RKO (cell line): ENCODE data around the gene ALDH8A1.
"Not testable (repeated sequence)": the region's sequence is repeated elsewhere in the genome, so short reads cannot be mapped to it uniquely, and the experiment has no call there.

Experiments used
- DNase-seq: peaks from one replicate; pipeline ENCODE4 v3.0.0-alpha.2; 2016; ENCODE audit warnings: low spot score

ALDH8A1 gene

GRCh38 chr6:134909701-134910592 lies 40.0 kb downstream of the ALDH8A1 start:
- DNase-seq, result no peak

DNA sequence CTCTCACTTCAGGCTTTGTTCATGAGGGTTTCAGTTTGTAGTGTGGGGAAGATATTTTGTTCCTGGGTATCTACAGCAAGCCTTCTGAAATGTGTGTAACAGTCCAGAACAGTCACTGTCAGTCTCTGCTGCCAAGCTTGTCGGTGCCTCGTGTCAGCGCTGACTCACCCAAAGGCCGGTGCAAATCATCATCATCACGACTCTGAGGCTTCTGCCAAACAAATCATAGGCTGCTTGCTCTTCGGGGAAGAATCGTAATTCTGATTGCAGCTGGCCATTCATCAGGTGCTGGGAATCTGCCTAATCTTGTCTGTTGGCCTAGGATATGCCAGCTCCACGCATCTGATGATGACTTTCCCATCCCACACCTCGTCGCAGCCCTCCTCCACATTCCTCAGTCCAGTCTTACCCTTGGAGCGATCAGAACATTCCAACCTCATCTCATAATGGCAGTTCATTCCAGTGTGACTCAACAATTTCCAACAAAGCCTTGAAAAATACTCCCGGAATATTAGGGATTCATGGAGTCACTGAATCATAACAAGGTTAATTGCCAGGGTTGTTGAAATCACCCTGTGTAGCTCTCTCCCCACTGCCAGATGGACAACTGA lies 40.9 kb downstream of the ALDH8A1 start:
- peak; percentile 94 for DNase-seq

DNA sequence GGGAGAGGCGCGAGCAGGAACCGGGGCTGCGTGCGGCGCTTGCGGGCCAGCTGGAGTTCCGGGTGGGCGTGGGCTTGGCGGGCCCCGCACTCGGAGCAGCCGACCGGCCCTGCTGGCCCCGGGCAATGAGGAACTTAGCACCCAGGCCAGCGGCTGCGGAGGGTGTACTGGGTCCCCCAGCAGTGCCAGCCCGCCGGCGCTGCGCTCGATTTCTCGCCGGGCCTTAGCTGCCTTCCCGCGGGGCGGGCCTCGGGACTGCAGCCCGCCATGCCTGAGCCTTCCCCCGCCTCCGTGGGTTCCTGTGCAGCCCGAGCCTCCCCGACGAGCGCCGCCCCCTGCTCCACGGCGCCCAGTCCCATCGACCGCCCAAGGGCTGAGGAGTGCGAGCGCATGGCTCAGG lies 45.2 kb downstream of the ALDH8A1 start:
- DNase-seq, result not testable (repeated sequence)

DNA sequence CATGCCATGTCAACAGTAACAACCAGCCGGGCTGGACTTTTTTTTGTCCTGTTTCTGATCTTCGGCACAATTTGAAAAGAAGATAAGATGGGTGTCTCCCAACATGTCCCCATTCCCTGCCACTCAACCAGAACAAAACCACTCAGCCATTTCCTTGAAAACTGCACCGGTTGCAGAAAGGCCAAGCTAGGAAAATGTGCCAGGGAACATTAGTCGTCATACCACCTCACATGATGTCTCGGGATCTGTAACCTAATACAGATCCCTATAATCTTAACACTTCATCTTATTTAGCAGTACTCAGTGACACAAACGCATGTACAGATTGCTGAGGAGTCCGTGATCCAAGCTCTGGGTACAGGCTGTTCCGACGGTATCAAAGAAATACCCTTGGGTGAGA lies 46.5 kb downstream of the ALDH8A1 start:
- DNase-seq, result no peak

DNA sequence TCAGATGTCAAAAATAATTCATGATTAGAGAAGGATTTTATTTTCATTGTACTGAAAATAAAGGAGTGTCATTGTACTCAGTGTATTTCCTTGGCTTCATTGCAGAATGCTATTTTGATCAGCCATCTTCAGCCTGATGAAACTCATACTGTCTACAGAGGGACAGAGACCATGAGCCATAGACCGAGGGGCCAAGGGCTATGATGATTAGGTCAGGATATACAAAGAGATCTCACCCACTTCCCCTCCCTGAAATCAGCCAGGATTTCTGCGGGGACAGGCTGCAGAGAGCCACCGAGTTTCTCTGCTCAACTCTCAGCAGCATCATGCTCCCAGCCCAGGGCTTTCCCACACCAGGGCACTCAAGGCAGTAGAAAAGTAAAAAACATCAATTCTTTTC lies 47.0 kb downstream of the ALDH8A1 start:
- DNase-seq, result no peak

DNA sequence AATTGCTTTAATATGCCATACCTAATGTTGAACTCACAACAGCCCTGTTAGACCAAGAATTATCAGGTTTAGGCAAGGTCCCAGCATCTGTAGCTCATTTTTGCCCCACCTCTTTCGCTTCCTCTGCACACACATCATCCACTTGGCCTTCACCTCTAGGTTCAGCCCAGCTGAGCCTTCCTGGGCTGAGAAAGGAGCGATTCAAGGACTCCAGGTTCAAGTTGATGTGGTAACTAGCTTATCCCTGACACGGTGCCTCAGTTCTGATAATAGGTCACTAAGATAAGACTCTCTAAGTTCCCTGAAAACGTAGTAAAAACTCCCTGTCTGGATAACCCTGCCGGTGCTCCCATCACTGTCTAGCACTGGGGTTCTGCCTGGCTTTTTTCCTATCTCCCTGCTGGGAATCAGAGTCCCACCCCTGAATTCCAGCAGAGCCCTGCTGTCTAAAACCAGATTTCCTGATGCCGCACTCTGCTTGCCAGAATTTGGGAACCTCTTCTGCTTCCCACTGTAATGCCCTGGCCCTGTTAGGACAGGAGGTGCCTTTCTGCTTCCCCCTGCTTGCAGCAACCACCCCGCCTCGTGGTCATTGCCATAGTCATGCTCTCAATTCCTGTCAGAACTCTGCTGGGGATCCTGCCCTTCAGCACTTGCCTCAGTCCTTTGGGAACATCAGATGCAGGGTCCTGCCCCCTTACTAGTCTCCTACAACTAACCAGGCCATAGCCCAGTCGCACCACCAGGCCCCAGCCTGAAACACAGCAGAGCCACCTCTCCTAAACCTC lies 47.6 kb downstream of the ALDH8A1 start:
- DNase-seq, result peak; percentile 5

GRCh38 chr6:134898575-134898974 lies 51.3 kb downstream of the ALDH8A1 start:
- no peak for DNase-seq

DNA sequence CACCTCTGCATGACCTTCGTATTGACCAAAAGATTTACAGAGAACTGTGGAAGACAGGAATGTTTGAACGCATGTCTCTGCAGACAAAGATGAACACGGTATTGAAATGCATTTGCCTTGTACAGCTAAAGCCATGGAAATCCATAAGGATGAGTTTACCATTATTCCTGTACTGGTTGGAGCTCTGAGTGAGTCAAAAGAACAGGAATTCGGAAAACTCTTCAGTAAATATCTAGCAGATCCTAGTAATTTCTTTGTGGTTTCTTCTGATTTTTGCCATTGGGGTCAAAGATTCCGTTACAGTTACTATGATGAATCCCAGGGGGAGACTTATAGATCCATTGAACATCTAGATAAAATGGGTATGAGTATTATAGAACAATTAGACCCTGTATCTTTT lies 51.7 kb downstream of the ALDH8A1 start:
- not testable (repeated sequence) for DNase-seq

DNA sequence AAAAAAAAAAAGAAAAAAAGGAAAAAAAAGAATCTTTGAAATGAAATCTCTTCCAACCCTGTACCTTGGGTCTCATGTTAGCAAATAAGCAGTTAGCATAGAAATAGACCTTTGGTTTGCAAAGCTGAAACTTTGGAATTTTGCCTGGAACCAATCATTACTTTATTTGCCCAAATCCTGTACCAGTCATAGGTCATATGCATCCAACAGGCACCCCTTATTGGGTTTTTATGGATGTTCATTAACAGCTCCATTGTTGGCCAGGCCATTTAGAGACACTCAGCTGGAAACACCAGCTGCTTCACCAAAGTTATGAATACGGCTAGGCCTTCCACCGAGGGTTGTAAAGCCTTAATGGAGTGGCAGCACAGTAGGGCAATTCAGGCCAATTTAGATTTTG lies 53.0 kb downstream of the ALDH8A1 start:
- no peak for DNase-seq

GRCh38 chr6:134894800-134895199 lies 55.1 kb downstream of the ALDH8A1 start:
- DNase-seq, result no peak

DNA sequence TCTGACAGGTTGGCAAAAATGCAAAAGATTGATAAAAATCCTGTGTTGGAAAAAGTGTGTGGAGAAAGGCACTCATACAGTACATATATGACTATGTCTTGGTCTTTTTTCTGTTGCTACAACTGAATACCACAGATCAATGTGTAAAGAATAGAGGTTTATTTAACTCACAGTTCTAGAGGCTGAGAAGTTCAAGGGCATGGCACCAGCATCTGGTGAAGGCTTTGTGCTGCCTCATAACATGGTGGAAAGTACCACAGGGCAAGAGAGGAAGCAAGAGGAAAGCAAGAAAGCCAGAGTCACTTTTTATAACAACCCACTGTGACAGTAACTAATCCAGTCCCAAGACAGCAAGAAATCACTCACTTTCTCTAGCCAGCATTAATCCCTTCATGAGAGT lies 57.5 kb downstream of the ALDH8A1 start:
- DNase-seq, result no peak

DNA sequence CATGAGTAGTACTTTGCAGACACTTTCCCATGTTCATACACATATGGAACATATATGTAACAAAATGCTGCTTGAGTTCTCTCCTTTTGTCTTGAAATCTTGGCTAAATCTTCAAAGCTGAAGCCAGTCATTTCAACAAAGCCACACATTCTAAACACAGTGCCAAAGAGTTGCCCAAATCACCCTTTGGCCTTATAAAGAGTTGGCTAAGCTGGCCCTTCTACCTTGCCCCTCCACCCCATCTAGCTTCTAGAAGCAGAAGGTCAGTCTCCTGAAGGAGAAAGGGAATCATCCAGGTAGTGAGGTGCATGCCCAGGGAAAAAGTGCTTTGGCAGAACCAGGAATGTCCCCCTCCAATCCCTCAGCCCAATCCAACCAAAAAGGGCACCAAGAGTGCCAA lies 58.3 kb downstream of the ALDH8A1 start:
- DNase-seq, result no peak

GRCh38 chr6:134888316-134888715 lies 61.6 kb downstream of the ALDH8A1 start:
- no peak for DNase-seq

DNA sequence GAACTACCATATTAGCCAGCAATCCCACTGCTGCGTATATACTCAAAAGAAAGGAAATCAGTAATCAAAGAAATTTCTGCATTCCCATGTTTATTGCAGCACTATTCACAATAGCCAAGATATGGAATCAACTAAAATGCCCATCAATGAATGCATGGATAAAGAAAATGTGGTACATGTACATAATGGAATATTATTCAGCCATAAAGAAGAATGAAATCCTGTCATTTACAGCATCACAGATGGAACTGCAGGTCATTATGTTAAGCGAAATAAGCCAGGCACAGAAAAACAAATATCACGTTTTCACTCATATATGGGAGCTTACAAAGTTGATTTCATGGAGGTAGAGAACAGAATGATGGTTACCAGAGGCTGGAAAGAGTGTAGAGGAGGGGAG lies 65.1 kb downstream of the ALDH8A1 start:
- DNase-seq, result no peak

- DNase-seq, result no peak
Measured at GRCh38 chr6:134883314-134883713, 66.6 kb downstream of the ALDH8A1 start.

GRCh38 chr6:134882426-134883038 lies 67.4 kb downstream of the ALDH8A1 start:
- DNase-seq, result peak; percentile 66

DNA sequence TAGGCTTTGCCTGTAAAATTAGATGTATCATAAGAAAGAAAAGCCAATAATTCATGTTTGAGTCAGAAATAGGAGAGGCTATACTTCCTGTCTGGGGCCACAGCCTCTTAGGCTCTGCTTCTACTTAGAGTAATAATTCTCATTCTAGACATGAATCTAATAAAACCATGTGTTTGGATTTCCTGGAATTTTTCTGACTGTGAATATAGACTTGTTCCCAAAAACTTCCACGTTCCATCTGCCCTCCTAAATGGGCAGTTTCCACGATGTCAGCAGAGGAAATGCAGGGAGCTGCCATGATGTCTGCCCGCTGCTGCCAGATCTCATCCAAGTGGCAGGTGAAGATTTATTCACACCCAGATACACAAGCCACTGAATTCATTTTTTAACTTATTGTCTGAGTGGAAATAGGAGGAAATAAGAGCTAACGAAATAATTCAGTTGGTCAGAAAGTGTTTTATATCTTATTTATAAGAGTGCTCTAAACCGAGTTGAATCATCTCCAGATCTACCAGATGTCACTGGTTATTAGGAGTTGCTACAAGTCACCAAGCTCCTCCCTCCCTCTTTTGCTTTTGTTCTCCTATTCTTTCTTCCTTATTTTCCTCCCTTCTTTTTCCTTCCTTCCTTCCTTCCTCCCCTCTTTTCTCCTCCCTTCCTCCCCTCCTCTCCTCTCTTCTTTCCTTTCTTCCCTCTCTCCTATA lies 69.3 kb downstream of the ALDH8A1 start:
- no peak for DNase-seq

- DNase-seq, result no peak
Measured at GRCh38 chr6:134878136-134878535, 71.8 kb downstream of the ALDH8A1 start.

- DNase-seq, result no peak
Measured at GRCh38 chr6:134875367-134875766, 74.5 kb downstream of the ALDH8A1 start.

DNA sequence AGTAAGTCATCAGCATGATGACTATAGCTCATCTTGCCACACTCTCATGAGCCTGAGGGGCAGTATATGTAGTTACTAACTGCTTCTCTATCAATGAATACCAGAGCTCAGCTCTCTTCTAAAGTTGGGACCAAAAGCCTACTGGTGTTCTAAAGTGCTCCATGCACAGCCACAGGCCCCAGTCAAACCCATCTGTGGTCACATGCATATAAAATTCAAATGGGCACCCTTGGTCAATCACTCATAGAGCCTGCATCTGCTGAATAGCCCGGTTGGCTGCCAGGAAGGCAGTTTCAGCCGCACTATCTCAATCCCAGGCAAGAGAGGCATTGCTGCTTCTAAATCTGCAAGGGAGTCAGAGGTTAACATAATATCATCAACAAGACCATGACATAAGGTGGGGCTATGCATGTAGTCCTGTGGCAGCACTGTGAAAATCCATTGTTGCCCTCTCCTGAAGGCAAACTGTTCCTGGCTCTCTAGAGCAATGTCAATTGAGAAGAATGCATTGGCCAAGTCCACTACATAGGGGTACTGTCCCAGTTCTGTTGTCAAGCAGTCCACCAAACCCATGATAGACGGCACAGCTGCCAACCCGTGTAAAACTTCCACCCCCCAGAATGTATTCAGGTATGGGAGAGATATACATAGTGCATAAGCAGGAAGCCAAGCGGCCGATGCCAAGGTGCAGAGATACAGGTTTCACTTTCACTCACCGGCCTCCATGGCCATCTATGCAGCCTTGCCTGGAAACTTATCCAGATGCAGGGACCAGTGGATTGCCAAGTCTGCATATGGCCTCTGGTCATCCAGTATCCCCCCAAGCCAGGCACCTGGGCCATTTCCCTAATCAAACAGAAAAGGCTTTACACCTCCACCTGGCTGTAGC lies 76.2 kb downstream of the ALDH8A1 start:
- no peak for DNase-seq
